A549 treated with AZD9567 at 1 μM for 4 hours (cell line): ENCODE data around the gene SKAP1. TPM values are rescaled to one million over a fixed set of nuclear protein-coding genes. Genes with fewer than 3 reads are reported as not detected.

ENCODE experiments used
- total RNA-seq: library from RNA; stranded (reverse); fragments of 200-300 nt; extraction: Qiagen RNA extraction; gene quantifications from 5 replicates; pipeline ENCODE4 v1.2.3, GENCODE V29; 2022; ENCODE audit not compliant: insufficient read depth

SKAP1 gene
- total RNA-seq: 0.17 TPM in 1 of 5 replicates, not detected in the others

GRCh38 chr17:48429638-48430586 is at the start of gene SKAP1:
Gene SKAP1 (minus strand): TSS chr17:48430214.

GRCh38 chr17:48107137-48108055 is 322.6 kb downstream of the SKAP1 start, which contains the start of gene SNX11:
Gene SNX11 (plus strand): TSS chr17:48107766. CDS start chr17:48112044, 4,278 bp downstream.

GRCh38 chr17:48101012-48101720 is 328.8 kb downstream of the SKAP1 start, which contains the start of gene CBX1:
Gene CBX1 (minus strand): TSS chr17:48101478. CDS start chr17:48077004, 24,474 bp downstream.

Other genes with a start within 250 kb of the SKAP1 start
- gene HOXB1, start 100.8 kb upstream of the SKAP1 start, total RNA-seq: not detected in 5 replicates
- 0.40 to 2.4 TPM (median 0.45 TPM) in 5 replicates for gene HOXB2, start 114.9 kb upstream of the SKAP1 start, total RNA-seq
- gene HOXB4, start 148.1 kb upstream of the SKAP1 start, total RNA-seq: 0.09 to 0.13 TPM (median 0.12 TPM) in 4 of 5 replicates, not detected in the other
- 3.1 to 5.1 TPM (median 5.1 TPM) in 5 replicates for gene HOXB3, start 160.0 kb upstream of the SKAP1 start, total RNA-seq
- 2.0 to 2.5 TPM (median 2.4 TPM) in 4 of 5 replicates, not detected in the other for gene HOXB5, start 163.6 kb upstream of the SKAP1 start, total RNA-seq
- 1.7 to 7.0 TPM (median 5.0 TPM) in 5 replicates for gene HOXB6, start 174.8 kb upstream of the SKAP1 start, total RNA-seq
- gene HOXB7, start 180.8 kb upstream of the SKAP1 start, total RNA-seq: 28.7 to 29.9 TPM (median 29.0 TPM) in 5 replicates
- gene HOXB8, start 185.1 kb upstream of the SKAP1 start, total RNA-seq: 4.1 to 5.5 TPM (median 5.0 TPM) in 5 replicates
- gene HOXB9, start 196.1 kb upstream of the SKAP1 start, total RNA-seq: 6.8 to 10.4 TPM (median 7.2 TPM) in 5 replicates